HG02623 (cell line): ENCODE results near the gene SOX8.

ENCODE experiments used
- ATAC-seq: cut with Tn5 transposase; IDR thresholded peaks from one replicate; pipeline ENCODE4 v1.9.1; 2021; ENCODE audit warnings: moderate library complexity; ENCODE audit not compliant: unreplicated experiment

Gene SOX8

DNA sequence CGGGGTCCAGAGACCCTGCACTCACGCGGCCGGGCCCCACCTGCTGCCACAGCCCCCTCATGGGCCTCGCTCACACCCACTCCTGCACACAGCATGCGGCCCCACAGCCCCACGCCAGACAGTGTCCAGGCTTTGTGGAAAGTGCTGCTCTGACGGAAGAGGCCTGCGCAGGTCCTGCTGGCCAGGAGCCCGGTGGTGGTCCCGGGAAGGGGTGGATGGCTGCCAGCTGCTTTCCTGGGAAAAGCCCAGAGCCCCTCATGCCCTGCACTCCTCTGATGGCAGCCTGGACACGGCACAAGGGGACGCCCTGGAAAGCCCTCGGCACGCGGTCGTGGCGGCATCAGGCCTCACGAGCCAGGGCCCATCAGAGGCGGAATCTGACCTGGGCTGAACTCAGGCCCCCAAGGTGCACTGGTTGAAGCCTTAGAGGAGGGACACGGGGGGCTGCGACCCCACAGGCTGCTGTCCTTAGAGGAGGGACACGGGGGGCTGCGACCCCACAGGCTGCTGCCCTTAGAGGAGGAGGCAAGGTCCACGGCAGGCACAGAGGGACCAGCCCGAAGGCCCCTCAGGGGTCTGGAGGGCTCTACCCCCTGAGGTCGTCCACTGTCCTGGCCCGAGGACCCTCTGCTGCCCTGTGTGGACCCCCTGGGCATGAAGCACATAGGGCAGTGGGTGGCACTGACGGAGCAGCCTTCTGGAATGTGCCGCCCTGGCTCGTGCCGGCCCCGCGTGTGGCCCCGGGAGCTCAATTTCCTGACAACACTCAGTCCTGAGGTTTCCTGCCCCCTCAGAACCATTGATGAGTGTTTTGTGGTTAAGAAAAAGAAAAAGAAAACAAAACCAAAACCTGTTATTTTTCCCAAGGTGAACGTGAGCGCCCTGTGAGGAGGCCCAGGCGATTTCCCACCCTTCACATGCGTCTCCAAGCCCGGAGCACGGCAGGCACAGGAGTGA lies 22.1 kb downstream of the SOX8 start:
- no peak for ATAC-seq

GRCh38 chr16:1005286-1005685 lies 23.7 kb downstream of the SOX8 start:
- no peak for ATAC-seq

GRCh38 chr16:1006781-1007180 lies 25.2 kb downstream of the SOX8 start:
- ATAC-seq, result no peak

GRCh38 chr16:1007284-1007850 lies 25.8 kb downstream of the SOX8 start:
- ATAC-seq, result no peak

GRCh38 chr16:1008085-1008484 lies 26.5 kb downstream of the SOX8 start:
- ATAC-seq, result no peak

DNA sequence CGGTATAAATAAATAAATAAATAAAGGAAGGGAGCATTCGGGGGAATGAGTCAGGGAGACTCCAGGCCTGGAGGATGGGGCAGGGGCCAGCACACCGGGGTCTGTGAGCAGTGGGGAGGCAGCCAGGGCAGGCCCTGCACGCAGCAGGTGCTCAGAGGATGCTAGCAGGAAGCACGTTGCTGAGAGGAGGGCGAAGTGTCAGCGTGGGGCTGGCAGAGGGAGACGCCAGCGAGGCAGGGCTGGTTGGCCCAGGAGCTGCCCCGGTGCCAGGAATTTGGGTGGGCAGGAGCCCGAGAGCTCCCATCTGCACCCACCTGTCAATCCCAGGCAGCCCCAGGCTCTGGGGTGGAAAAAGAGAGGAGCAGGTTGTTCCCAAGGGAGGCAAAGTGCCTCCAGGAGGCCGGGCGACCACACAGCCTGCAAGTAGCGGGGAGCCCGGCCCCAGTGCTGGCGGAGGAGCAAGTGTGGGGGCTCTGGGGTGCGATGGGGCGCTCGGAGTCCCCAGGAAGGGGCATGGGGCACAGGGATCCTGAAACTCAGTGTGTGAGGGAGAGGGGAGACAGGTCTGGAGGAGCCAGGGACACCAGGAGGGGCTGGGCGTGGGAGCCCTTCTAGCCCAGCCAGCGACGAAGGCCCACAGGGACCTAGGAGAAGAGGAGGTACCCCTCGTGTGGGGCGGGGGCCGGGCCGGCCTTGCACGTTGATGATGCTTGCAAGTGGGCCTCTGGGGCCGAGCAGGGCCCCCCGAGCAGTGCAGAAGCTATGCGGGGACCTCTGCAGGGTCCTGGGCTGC lies 28.0 kb downstream of the SOX8 start:
- no peak for ATAC-seq

- ATAC-seq, result no peak
Observed at GRCh38 chr16:1010251-1010650, 28.7 kb downstream of the SOX8 start.

DNA sequence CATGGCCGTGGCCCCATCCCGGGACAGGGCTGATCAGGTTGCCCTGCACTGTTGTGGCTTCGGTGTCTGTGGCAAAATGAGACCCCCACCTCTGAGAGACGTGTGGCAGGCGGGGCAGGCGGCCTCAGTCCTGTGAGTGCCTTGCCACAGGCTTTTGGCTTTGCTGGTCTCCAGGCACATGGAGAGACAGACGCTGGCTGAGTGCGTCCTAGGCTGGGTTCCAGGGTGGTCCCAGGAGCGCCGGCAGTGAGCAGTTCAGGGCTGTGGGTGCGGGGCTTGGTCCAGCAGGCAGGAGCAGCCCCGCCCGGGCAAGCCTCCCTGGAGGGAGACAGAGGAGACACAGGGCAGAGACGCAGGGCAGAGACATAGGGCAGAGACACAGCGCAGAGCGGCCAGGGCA lies 29.2 kb downstream of the SOX8 start:
- no peak for ATAC-seq

- no peak for ATAC-seq
Observed at GRCh38 chr16:1011316-1012082, 29.9 kb downstream of the SOX8 start.

DNA sequence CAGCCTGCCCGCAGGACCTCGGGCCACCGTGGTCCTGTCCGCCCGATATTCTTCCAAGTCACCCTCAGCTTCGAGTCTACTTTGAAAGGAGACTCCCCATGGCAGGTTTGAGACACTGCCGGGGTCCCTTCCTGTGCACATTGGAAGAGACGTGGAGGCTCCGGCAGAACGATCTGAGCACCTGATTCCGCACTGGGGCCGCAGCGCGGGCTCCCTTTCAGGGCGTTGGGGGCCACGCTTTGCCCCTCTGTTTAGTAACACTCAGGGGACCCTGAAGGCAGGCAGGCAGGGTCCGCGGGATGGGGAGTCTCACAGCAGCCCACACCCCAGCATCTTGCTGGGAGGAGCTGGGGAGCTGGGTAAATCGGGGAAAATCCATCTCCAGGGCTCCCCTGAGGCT lies 30.6 kb downstream of the SOX8 start:
- no peak for ATAC-seq

- ATAC-seq, result no peak
Observed at GRCh38 chr16:1012722-1013592, 31.4 kb downstream of the SOX8 start.

DNA sequence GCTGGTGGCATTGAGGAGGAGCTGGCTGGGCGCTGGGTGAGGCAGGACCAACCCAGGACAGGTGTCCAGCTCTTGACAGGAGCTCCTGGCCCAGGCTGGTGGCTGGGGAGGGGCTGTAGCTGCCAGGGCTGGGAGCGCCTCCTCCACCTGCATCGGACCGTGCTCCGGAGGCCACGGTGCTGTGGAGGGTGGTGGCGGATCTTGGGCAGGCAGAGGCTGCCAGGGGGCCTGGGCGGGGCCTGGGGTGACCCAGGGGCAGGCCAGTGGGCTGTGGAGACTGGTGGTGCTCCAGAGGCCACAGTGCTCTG lies 32.0 kb downstream of the SOX8 start:
- ATAC-seq, result no peak

DNA sequence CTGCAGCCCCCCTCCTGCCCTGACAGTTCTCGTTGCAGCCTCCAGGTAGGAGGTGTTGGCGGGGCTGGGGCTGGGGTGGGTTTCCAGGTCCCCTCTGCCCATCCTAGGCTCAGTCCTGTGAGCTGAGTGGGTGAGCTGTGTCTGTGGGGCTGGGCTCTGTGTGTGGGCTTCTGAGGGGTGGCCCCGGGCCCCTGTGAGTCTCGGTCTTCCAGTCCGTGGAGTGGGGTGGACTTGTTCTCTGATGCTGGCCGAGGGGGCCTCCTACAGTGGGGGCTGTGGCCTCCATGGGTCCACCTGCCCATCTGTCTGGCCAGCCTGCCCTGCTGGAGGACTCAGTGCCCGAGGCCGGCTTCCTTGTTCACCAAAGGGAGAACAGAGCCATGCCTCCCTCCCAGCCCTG lies 32.7 kb downstream of the SOX8 start:
- no peak for ATAC-seq

DNA sequence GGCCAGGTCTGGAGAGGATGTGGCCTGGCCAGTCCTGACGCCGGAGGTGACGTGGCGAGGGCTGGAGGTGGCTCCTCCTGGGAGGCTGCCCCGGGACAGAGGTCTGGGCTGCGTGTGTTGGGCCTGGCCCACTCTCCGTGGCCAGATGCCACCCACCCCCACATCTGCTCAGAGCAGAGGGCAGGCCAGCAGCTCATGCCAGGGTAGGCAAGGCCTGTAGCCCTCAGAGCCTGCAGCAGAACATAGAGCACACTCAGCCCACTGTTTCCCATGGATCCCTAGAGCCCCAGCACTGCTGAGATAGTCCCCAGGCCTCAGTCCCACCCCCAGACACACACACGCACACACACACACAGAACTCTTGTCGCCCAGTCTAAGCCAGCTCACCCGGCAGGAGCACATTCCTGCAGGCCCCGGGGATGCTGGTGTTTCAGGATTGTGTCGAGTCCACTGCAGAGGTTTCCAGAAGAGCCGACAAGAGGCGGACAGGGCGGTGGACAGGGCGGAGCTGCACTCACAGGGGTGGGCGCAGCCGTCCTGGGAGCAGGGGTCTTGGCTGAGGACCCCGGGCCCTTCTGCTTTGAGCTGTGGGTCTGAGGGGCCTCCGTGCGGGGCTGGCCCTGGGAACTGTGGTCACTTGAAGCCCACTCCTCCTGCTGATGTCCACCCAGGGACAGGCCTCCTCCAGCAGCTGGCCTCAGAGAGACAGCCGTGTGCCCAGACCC lies 33.4 kb downstream of the SOX8 start:
- no peak for ATAC-seq

GRCh38 chr16:1018447-1019198 lies 37.1 kb downstream of the SOX8 start:
- ATAC-seq, result no peak

DNA sequence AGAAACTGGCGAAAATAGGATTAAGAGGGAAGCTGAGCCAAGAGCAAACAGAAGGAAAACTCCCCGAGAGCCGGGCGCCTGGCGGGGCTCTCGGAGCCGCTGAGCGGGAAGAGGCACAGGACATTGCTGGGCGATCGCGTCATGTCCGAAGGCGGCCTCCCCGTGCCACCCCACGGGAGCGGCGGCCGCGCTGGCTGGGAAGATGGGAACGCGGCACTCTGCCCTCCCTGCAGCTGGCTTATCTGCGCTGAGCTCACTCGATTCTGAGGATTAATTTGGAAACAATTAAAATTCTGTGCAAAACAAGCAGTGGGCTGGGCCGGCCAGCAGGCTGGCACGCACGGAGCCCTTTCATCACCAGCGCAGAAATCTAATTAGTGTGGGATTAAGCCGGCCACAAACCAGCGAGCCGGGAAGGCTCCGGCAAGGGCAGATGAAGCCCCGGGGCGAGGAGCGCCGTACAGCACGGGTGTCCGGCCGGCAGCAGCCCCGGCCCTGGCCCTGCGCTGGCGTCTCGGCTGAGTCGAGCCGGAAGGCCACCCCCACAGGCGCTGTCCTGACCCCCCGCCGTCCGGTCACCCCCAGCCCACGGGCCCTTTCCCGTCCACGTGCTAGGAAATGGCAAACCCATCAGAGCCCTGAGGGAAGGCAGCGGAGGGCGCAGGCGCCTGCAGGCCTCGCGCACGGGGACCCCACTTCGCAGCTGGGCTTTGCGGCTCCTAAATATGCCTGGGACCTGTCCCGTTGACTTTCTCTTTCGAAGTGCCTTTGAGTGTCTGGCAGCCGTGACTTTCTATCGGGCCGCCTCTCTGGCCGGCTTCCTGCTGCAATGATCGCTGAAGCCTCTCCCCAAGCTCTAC lies 37.9 kb downstream of the SOX8 start:
- ATAC-seq, result no peak

DNA sequence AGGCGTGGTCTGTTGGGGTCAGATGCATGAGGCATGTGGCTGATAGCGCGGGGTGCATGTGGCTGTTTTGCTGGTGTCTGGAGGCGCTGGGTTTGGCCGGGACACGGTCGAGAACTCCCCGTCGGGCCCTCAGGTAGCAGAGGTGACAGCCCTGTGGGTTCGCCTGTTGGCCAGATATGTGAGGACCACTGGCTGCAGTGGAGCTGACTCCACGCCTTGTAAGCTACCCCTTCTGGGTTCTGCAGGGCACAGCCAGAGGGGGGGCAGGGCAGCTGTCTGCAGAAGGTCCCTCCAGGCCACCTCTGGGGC lies 38.5 kb downstream of the SOX8 start:
- no peak for ATAC-seq

DNA sequence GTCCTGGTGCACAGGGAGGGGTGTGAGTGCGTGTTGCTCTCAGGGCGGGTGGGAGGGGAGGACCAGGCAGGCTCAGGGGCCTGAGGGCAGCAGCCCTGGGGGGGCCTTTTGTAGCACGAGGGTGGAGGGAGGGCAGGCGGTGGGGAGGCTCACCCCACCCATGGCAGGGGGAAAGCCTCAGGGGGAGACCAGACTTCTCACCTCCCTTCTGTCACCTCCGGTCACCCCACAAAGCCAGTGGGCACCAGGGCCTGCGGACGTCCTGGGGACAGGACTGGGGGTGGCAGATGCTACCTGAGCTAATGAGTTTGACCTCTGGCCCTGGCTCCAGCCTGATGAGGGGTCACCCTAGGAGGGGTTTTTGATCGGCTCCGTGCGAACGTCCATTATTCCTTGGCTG lies 39.0 kb downstream of the SOX8 start:
- ATAC-seq, result no peak
